ENCODE data around the gene HEPHL1. TPM values are rescaled to one million over a fixed set of nuclear protein-coding genes. Genes with fewer than 3 reads are reported as not detected.

Gene HEPHL1
- total RNA-seq: not detected in 2 replicates

DNA sequence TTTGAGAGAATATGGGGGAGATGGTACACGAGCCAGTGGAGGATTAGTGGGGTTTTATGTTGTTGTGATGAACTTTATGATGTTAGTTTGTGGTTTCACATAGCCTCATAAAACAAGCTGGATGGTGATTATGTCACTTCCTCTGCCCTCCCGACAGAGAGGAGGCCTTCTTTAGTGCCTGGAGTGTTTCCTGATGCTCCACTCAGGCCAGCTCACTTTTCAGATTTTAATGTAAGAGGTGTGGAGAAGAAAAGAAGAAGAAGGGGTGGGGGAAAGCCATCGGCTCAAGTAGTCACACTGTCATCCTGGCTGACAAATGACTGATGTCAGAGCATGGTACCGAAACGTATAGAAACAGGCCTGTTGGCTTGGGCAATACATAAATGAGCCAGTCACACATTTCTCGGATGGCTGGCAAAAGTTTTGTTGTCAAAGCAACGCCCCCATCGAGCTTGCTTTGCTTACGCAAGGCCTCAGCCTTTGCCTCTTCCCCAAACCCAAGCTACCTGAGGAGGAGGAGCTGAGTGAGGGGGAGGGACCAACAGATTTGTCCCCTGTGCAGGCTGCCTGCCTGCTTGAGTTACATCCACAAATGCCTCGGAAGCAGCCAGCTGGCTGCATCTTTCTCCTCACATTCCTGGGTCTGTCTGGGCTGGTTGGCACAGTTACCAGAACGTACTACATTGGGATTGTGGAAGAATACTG is at the start of gene HEPHL1:
TSS of gene HEPHL1 (plus strand) at position 578 of the 705 bp plus-strand sequence. CDS start at position 593, 15 bp downstream.

DNA sequence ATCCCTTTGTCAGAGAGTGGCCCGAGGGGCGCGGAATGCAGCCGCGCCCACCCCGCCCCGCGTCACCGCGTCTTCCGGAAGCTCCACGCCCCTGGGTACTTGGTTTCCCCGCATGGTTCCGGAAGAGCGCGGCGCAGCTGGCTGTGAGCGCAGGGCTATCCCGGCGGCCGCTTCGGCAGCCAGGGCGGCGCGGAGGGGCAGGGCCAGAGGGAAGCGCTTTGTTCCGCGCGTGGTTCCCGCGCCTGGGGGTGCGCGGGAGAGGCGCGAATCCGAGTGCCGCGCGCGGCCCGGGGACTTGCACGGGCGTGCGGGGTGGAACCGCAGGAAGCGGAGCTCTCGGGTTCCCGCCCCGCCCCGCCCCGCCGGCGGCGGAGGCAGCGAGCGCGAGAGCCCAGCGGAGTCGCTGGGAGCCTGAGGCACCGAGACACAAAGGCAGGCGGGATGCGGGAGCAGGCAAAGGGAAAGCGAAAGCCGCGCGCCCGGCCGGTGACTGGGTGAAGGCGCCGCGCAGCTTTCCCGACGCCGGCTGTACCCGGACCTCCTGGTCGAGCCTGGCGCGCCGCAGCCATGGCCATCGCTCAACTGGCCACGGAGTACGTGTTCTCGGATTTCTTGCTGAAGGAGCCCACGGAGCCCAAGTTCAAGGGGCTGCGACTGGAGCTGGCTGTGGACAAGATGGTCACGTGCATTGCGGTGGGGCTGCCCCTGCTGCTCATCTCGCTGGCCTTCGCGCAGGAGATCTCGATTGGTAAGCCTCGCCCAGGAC is 107.8 kb downstream of the HEPHL1 start, which contains the start of gene PANX1:
TSS of gene PANX1 (plus strand) at position 96 of the 766 bp plus-strand sequence. CDS start at position 568, 472 bp downstream.

Other genes starting within 250 kb of the HEPHL1 start
- gene MED17, start 237.1 kb upstream of the HEPHL1 start, total RNA-seq: 17.3 and 37.9 TPM in 2 replicates
- under 0.01 TPM in 1 of 2 replicates, not detected in the other for gene VSTM5, start 170.7 kb upstream of the HEPHL1 start, total RNA-seq
- 11.2 and 30.3 TPM in 2 replicates for gene PANX1, start 107.5 kb downstream of the HEPHL1 start, total RNA-seq

Measured in bladder microvascular endothelial cell (primary cell).